Anterior cingulate cortex (tissue), 58 donors: ENCODE results near the gene LMOD3.

ENCODE experiments used
- DNase-seq, 58 donors: peaks; one replicate each; lab custom pipeline; 2025; lab: John Stamatoyannopoulos, UW

LMOD3 gene

DNA sequence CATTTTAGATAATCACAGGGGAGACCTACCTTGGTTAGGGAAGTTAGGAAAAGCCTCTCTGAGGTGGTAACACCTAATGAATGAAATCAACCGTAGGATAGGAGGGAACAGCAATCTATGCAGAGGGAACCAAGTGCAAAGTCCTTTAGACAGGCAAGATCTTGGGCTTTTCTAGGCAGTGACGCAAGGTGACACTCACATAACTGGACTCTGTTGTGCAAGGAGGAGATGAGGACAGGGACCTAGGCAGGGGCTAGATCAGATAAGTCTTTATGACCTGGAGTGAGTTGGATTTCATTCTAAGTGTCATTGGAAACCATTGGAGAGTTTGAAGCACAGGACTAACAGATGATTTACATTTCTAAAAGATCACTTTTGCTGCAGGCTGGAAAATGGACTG lies 4.6 kb upstream of the LMOD3 start:
- no peak for DNase-seq

DNA sequence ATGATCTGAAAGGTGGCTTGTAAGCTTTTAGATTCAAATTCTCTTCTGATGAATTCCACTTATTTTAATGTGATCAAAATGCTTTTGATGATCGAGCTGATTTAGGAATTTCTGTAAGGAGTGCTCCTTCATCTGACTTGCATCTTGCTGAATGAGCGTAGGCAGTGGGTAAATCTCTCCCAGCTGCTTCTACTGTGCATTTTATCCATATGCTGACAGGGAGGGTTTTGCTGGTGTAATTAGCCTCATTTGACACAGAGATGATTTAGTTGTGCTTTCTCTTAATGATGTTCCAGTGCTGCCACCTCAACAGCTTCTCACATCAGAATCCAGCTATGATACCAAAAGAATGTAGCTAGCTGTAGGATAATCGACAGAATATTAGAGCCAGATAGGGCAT lies 3.8 kb upstream of the LMOD3 start:
- peak in 3 of 58 donors; percentile 17 to 53 (median 49) for DNase-seq

DNA sequence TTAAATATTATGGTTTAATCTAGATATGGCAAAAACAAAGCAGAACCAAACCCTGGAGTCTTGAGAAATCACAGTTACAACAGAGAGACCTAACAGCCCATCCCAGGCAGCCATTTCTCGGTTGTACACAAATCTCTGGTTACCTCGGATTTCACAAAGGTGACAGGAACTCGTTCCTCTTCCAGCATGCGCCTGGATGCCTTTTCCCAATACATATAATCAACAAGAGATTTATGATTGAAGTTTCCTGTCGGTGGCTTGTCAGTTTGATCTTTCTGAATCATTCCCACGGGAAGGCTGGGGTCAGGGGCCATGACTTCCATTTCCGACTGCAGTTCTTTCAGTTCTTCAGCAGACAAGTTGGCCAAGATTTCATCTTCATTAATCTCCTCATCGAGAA lies 445 bp downstream of the LMOD3 start:
- DNase-seq: no peak

DNA sequence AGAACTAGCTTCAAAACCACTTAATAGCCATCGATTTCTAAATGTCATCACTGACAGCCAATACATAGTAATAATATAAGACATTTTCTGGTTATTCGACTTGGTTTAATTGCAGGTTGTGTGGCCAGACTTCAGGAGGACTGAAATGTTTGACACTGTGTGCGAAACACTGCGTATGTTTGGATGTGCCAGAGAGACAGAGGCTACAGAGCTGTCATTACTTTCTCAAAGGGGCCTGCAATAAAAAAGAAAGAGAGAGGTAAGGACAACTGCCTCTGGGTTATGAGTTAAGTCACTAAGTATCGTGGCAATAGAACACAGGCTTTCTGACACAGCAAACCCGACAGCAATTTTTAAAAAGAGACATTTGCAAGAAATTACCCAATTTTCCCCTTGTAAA lies 882 bp downstream of the LMOD3 start:
- DNase-seq: no peak

DNA sequence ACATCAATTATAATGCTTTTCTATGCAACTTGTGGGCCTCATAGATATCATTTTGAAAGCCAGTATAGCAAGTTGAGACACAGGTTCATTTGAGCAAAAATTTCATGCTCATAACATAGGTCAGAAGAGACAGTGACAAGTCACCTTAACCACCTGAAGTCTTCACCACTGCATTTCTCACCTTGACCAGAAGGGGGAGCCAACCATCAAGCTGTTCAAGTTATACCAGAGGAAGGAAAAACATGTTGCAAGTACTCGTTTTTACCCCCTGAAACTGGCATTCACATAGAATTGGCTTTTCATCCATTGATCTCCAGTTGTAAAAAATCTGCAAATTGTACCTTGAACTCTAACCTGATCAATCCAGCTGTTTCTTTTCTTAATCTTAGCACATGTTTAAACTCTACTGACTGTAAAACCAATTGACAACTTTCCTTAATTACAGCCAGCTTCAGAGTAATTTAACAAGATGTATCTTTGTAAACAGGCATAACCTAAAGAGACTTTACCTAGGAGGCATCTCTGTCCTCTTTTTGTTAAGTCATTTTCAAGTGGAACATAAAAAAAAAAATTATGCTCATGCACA lies 1.4 kb downstream of the LMOD3 start:
- DNase-seq: peak in 48 of 58 donors; percentile 2 to 79 (median 36)

DNA sequence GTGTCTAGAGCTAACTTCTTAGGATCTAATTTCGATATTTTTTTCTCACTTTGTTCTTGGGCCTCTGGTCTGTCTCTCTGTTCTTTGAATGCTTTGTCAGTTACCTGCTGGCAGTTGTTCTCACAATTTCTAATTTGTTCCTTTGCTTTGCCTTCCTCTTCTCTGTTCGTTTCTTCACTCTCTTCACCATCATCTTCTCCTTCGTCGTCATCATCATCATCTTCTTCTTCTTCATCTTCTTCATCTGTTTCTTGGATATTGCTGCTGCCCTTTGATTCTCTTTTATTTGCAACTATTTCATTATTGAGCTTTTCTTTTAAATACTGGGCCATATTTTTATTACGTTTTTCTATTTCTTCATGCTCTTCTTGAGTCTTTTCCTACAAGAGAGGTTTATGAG lies 2.7 kb downstream of the LMOD3 start:
- no peak for DNase-seq

DNA sequence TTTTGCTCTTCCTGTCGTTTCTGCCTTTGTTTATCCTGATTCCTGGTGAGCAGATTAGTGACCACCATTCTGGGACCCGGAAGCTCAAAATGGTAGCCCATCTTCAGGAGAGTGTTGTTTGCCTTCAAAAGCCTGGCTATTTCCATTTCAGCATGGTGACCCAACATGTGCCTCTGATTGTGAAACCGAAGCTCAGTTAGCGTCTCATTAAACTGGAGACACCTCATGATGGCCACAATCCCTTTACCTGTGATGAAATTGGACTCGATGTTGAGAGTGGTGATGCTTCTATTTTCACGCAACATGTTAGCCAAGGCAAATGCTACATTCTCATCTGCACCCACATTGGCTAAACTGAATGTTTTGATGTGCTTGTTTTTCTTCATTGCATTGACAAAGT lies 3.3 kb downstream of the LMOD3 start:
- no peak for DNase-seq

DNA sequence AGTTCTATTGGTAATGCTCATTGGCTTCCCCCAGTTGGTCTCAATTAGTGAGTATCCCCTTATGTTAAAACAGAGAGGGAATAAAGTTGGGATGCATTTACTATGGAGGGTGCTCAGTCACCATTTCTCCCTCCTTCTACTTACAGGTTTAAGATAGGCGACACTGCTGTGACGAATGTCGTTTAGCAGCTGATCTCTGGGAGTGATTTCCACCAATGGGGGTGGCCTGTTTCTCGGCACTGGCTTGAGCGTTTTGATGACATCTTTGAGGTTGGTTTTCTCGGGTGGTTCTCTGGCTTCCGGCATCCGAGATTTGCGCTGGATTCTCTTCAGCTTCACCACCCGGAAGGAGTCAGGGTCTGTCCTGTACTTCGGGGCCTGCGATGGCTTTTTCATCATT lies 3.8 kb downstream of the LMOD3 start:
- DNase-seq: no peak

DNA sequence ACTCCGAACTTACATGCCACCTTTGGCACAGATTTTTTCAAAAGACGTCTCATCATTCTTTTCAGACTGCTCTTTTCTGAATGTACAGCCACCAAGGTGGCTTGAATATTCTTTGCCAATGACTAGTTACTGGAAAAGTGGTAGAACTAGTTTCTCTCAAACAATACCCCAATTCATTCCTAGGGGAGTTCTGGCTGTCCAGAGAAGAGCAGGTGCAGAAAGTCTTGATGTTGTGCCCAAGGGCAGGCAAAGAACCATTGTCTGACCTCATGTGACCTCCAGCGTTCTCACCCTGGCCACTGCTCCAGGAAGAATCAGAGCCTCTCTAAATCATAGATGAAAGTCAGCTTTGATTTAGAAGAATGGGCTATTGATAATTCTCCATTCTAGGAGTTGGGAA lies 5.5 kb downstream of the LMOD3 start:
- DNase-seq: peak in 41 of 58 donors; percentile 6 to 88 (median 54)

DNA sequence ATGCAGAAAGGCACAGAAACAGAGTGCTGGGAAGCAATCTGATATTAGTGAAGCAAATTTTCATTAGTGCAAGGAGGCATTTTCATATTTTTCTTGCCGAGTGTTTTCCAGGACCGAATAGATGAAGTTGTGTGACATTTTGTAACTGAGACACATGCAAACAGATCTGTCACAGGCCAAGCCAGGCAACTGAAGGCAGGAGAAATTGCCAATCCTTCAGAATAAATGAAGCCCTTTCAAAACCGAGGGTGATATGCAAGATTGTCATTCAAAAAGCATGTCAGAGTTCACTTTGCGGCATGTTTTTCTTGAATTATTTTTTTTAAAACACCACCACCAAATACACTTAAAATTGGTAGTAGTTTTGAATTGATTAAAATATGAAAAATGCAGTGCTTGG lies 6.2 kb downstream of the LMOD3 start:
- peak in 4 of 58 donors; percentile 5 to 16 (median 10) for DNase-seq

DNA sequence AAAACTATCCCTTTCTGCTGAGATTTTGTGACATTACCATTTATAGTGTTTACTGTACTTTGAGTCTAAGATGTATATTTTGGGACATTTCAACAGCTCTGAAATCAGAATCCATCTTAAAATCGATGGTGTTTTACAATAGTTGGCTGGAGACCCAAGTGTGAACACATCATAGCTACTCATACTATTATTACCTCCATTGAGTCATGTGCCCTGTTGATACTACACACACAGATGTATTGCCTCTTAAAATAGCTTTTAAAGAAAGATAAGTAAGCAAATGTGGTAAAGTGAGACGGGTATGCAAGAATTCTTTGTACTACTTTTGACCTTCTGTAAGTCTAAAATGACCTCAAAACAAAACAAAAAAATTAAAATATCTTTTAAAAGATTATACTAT lies 6.7 kb downstream of the LMOD3 start:
- DNase-seq: no peak

DNA sequence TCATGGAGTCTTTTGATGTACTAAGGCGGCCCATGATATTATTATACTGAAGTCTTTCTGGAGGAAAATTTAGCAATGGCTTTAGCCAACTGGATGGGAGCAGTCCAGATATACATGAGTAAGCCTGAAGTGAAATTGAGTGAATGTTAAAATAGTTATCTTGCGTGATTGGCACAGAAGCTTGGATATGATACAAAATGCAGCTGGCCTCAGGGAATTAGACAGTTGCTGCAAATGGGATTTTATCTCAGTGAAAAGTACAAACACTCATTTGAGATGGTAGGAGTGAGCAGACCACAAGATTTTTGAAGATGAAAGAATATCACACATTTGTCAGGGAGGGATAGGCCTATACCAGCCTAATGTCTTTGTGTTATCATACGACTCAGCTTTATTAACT lies 8.9 kb downstream of the LMOD3 start:
- no peak for DNase-seq

DNA sequence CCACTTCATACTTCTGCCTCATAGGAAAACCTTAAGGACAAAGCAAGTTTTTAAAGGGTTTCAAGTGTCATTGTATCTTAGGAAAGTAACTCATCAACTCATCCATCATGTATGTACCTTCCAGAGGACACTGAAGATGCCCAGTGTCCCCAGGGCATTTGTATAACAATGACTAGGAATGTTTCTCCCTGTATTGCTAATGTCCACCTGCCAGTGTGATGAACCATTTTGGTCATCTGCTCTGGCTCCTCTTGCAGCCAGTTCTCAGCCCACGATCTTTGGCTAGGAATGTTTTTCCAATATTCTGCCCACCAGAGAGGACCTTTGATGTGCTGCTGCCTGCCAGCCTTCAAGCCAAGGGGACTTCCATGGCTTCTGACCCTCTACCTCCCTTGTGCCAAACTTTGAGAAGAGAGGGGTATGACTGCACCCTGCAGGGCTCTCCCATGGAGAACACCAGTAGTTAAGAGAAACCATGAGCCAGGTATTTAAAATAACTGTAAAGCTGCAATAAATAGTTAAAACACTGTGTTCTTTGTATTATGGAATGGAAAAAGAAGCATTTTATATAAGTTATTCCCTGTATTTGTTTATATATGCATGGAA lies 11.4 kb downstream of the LMOD3 start:
- DNase-seq: no peak

DNA sequence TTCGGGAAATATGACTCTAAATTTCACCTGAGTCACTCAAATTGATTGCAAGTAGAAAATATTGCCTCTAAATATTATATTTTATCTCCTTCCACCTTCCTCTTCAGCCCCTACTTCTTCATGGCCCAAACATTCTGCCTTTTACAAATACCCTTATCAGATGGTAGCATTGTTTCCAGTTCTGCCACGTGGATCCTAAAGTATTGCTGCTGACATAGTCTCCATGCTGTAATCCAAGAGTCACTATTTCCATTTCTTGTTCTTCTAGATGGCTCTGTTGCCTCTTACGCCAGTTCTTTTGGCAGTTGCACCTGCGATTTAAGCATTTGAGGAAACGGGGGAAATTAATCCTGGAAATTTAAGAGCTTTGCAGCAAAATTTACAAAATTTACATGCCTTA lies 13.6 kb downstream of the LMOD3 start:
- DNase-seq: no peak

DNA sequence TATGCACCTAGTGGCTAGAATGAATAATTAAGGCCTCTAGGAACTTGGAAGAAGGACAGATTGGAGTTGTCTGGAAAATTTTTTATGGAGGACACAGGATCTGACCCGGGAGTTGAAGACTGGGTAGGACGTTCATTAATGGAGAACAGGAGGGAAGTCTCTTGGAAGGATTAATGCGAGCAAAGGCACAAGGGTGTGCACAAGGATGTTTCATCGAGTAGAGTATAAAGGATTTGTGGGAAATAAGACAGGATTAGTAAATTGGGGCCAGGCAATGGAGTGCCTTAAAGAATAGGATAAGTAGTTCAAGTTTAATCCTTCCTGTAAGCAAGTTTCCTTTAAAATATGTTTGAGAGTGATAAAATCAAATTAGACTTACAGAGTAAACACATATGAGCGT lies 14.6 kb downstream of the LMOD3 start:
- DNase-seq: no peak

DNA sequence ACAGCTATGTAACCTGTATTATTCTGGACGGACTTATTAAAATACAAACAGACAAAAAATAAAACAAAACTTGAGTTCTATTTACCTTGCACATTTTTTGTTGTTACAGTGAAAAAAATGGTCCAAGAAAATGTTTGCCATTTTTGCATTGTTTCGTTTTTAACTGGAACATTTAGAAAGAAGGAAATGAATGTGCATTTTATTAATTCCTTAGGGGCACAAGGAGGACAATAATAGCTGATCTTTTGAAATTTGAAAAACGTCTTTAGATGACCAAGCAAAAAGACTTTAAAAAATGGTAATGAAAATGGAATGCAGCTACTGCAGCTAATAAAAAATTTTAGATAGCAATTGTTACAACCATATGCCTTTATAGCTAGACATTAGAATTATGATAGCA lies 17.1 kb downstream of the LMOD3 start:
- DNase-seq: no peak

DNA sequence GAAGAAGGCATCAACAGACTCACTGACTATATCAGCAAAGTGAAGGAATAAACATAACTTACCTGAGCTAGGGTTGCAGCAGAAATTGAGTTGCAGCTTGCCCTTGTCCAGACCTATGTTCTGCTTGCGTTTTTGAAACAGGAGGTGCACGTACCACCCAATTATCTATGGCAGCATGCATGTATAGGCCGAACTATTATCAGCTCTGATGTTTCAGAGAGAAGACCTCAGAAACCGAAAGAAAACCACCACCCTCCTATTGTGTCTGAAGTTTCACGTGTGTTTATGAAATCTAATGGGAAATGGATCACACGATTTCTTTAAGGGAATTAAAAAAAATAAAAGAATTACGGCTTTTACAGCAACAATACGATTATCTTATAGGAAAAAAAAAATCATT lies 17.8 kb downstream of the LMOD3 start:
- DNase-seq: no peak

DNA sequence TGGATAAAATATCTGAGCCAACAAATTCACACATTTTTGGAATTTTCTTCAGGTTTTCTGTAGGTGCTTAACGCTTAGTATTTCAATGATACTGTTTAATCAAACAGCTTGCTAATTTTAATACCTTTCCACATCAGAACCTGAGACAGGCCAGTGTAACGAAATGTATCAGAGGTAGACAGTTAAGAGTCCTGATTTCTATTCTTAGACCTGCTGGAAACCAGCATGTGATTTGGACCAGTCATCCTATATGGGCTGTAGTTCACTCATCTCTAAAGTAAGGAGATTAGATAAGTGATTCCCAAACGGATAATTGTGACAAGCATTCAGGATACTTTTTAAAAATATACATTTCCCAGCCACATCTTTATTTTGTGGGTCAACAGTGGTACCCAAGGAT lies 19.3 kb downstream of the LMOD3 start:
- DNase-seq: no peak

DNA sequence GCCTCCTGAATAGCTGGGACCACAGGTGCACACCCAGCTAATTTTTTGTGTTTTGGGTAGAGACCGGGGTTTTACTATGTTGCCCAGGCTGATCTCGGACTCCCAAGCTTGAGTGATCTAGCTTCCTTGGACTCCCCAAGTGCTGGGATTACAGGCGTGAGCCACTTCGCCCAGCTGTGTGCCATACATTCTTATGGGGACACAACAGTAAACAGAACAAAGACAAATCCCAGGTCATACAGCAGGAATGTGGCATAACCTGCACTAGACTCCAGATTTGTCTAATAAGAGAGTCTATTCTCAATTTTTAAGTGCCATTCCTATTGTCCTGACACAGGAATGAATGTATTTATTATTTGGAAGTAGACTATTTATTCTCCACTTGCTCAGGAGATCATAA lies 20.0 kb downstream of the LMOD3 start:
- no peak for DNase-seq

DNA sequence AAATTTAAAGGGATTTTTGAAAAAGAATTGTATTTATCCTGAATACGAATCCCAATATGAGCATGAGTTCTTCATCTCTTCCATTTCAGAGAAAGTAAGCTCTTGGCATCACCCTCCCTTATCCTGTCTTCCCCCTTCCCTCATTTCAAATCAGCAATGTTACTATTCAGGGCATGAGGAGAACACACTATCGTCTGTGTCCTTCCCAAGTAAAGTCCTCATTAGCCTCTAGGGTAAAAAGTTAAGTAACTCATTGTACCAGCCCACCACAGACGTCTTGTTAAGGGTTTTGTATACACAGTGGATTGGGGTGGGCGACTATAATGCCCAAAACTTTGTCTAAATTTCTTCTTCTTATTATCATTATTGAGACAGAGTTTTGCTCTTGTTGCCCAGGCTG lies 22.8 kb downstream of the LMOD3 start:
- no peak for DNase-seq

DNA sequence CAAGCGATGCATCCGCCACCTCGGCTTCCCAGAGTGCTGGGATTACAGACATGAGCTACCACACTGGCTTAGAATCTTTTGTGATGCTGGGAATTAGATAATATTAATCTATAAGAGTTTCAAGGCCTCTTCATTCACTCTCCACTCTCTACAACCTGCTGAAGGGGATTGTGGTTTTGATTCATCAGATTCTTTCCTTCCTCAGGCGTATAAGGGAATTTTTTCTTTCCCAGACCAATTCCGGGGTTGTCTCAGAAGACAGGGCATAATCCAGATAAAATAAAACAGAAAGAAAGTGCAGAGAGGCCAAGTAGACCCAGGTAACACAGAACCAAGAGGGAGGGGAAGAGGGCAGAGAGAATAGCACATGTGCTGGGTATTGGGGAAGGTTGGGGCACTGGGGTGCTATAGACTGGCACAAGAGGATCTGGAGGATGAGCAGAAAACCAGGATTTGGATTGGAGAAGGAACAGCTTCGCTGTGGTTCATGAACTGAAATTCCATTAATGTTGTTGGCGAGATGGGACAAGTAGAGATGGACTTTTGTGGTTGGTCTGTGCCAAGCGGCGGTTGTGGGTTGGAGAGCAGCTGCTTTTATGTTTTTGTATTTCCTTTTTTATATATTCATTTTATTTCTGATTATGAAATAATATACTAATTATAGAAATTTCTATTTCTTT lies 24.8 kb downstream of the LMOD3 start:
- DNase-seq: no peak

DNA sequence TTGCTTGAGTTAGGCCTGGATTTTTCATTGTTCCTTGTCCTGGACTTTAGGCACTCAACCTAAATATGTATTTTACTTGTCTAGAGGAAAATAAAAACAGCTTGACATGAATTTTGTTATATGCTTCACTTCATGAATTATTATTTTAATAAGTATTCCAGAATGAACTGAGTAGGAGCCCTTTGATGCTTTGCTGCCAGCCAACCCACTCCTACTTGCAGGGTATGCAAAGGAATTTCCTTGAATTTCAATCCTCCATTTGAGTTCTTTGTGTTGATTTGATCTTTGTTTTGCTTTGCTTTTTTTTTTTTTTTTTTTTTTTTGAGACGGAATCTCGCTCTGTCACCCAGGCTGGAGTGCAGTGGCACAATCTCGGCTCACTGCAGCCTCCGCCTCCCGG lies 26.1 kb downstream of the LMOD3 start:
- no peak for DNase-seq
